AG09319 (cell line): Measurements from ENCODE around the gene RNF7.

Source experiments
- DNase-seq: peaks from one replicate; pipeline ENCODE4 v3.0.0-alpha.2; 2010; ENCODE audit warnings: low read depth; ENCODE audit errors: extremely low read depth
- CTCF ChIP-seq: IDR thresholded peaks from 2 replicates; pipeline ENCODE4 v1.5.1; 2011; ENCODE audit warnings: low read depth, mild to moderate bottlenecking, inconsistent platforms, low read length, moderate library complexity

RNF7 gene

DNA sequence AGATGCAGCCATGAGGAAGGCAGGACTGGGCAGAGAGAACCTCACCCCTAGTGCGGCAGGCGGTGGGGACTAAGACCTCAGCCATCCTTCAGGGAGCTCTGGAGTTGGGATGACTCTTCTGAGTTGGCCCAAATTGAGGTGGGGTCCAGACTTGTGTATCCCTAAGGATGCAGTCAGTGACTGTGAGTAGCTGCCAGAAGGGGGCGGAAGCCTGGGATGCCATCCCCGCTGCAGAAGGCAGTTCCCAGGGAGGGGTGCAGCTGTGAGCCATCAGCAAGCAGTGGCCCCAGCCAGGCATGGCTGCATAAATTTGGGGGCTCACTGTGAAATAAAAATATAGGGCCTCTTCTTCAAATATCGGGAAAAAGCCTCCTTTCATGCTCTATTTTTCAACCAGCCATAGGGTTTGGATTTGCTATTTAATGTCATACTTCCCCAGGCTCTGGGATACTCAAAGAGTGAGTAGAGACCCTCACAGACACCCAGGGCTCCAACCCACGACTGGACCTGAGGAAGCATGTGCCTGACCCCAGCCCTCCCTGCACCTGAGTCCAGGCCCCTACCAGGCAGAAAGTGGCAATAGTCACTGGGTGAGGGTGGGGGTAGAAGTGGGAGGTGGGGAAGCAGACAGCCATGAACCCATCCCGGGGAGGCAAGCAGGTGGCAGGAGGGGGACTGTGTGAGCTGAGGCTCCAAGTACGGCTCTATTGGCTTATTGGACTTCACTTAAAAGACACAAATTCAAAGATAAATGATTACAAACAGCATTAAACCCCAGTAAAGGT is 55.6 kb downstream of the RNF7 start:
- no peak for DNase-seq
- TF ChIP-seq CTCF, result no peak

- DNase-seq, result no peak
Observed at GRCh38 chr3:141795276-141795675, 57.2 kb downstream of the RNF7 start.

DNA sequence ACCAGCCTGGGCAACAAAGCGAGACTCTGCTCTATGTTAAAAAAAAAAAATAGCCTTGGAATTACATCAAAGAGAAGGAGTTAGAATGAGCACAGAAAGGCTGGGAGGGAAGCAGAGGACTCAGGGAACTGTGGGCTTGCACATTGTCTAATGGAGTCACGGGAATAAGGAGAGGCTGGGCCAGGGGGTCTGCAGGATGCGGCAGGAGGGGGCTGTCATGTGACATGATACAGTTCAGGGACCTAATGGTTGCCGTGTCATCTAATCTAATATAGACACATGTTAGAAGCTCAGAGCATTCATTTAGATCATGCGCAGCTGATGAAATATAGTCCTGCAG is 57.6 kb downstream of the RNF7 start:
- DNase-seq, result no peak

More at GRCh38 chr3:141795276-141795675, 57.2 kb downstream of the RNF7 start:
- no peak for TF ChIP-seq CTCF

DNA sequence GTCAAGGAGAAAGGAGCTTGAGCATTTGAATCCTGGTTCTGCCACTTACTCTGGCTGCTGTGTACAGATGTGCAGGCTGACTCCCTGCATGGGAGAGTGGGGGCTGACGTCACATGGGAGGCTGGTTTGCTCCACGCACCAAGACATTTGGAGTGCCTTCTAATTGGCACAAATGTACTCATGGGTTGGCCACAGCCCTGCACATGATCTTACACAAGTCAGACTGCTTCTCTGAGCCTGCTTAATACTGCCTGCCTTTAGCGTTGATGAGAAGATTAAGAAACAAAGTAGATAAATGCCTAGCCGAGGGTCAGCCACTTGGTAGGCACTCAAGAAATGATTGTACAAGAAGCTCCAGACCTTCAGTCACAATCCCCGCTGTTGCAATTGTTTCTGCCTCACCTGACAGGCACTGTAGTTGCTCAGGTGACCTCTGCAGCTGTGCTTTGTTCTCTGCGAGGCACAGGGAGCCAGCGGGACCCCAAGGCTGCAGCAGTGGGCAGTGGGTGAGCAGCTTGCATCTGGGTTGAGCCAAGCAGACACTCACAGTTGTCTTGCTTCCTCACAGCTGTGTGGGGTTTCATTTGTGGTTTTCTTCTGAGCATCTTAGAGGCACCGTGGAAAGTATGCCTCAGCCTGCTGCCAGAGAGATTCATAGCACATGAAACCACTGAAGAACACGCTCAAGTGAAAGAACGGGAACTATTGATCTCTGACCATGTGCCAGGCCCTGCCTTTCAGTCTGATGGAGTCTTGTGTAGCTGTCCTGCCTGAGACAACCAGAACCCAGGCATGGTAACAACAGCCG is 58.2 kb downstream of the RNF7 start:
- TF ChIP-seq CTCF, result no peak
- DNase-seq, result peak; percentile 8

More for the DNA sequence above, 57.6 kb downstream of the RNF7 start:
- TF ChIP-seq CTCF, result no peak
